SHP77 (cell line): ENCODE results near the gene PUS10.
"Not testable (repeated sequence)": the region's sequence is repeated elsewhere in the genome, so short reads cannot be mapped to it uniquely, and the experiment has no call there.

Source experiments
- DNase-seq, 2 experiments: peaks; one replicate each; lab custom pipeline; 2025; lab: John Stamatoyannopoulos, UW

The PUS10 gene

GRCh38 chr2:61011678-61012077 lies 6.4 kb downstream of the PUS10 start:
- DNase-seq: no peak

DNA sequence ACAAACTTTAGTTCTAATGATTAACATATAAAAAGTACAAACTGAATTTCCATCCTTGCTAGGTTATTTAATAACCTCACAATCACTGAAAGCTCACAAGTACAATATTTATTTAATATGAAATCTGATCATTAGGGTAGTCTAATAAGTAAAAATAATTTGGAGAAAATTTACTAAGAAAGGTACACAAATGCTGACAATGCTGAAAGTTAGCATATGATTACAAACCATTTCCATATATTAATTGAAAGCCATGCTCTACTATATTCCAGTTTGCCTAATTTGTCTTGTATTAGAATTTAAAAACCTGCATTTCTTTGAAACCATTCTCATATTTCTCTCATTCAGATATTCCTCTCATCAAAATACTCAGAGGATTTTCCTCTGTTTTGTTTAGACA lies 8.7 kb downstream of the PUS10 start:
- DNase-seq: no peak

DNA sequence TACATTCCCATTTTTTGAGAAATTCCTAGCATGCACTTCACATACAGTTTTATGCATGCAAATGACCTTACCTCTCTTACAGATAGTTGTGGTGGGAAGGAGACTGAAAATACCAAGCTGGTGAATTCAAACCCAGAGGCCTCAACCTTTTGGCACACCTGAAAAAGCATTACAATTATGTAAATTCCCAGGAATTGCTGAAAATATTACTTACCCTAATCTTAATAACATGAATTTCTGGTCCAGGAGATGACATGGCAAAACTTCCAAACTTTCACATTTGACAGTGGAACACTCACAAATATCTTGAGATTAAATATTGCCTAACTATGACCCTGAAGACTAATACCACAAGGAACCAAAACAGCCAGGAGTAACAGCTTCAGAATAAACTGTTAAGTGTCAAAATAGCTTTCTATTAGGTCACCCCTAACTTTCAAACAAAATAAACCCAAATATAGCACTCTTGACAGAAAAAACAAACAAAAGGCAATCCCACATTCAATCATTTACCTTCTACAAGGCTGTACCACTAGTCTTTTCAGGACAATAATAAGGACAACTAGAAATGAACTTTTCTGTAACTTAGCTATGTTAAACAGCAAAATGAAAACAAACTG lies 11.5 kb downstream of the PUS10 start:
- no peak for DNase-seq

DNA sequence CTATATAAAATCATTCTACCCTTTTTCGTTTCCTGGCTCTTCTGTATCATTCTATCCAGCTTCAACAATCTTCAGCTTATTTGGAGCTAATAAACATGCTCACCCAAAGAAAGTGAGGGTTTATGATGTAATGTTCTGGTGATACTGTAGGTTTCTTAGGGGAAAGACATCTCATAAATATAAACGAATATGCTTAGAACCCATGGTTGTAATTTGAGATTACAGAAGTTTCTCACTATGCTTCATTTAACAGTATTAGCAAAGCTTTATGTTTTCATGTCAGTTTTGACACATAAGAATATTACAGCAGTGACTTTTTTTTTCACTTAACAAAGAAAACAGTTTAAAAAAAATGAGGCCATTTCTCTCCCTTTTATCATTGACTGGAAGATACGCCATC lies 12.3 kb downstream of the PUS10 start:
- no peak for DNase-seq

DNA sequence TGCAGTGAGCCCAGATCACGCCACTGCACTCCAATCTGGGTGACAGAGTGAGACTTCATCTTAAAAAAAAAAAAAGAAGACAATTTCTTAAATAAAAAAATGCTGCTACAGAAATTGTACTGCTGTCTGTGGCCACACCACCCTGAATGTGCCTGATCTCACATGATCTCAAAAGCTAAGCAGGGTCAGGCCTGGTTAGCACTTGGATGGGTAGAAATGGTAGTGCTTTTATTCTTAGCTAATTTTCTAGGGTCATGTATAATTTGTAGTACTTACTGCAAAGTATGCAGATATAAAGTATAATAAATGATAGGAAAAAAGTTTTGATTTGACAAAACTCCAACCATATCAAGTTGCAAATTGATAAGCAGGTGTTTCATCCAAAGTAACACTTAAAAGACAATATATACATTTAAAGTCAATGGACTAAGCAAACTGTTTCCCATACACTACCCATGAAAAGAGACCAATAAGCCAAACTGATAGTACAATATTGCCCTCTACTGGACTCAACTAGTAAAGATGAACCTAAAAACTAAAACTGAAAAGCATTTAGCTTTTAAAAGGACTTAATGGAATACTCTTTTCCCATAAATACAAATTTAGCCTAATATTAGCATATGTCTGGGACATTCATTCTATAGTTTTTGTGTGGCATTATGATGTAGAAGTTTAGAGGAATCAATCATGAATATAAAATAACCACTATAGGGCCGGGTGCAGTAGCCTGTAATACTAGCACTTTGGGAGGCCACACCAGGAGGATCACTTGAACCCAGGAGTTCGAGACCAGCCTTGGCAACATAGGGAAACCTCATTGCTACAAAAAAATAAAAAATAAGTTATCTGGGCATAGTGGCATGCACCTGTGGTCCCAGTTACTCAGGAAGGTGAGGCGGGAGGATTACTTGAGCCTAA lies 19.2 kb downstream of the PUS10 start:
- peak; percentile 58 to 65 for DNase-seq

DNA sequence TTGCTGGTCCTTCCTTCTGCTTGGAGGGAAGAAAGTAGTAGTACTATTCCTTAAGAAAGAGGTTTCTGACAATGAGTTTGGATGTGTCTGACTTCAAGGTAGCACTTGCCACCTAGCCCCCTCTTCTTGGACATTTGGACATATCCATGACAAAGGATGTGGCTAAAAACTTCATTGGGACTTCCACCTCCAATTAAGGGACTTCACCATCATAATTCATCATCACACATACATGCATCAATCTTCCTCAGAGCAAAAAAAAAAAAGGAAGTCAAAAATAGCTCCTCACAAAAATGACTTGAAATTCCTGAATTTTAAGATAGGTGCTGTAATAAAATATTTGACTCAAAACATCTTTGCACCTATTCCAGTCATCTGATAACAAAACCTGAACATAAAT lies 23.9 kb downstream of the PUS10 start:
- no peak for DNase-seq

DNA sequence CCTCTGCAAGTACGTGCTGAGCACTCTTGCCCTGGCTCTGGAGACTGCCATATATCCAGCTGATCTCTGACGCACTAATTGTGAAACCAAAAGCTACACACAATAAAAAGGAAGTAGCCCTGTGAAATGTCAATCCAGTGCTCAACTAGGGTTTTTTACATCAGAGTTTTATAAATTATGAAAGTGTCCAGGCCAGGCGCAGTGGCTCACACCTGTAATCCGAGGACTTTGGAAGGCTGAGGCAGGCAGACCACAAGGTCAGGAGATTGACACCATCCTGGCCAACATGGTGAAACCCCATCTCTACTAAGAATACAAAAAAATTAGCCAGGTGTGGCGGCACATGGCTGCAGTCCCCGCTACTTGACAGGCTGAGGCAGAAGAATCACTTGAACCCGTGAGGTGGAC lies 25.1 kb downstream of the PUS10 start:
- no peak for DNase-seq

GRCh38 chr2:60991644-60992043 lies 26.4 kb downstream of the PUS10 start:
- DNase-seq: no peak

GRCh38 chr2:60989259-60989658 lies 28.8 kb downstream of the PUS10 start:
- no peak for DNase-seq

GRCh38 chr2:60987656-60988055 lies 30.4 kb downstream of the PUS10 start:
- DNase-seq: not testable (repeated sequence)

- DNase-seq: no peak
Measured at GRCh38 chr2:60987041-60987440, 31.0 kb downstream of the PUS10 start.

GRCh38 chr2:60984720-60985119 lies 33.3 kb downstream of the PUS10 start:
- DNase-seq: no peak

- not testable (repeated sequence) for DNase-seq
Measured at GRCh38 chr2:60982066-60982465, 36.0 kb downstream of the PUS10 start.

DNA sequence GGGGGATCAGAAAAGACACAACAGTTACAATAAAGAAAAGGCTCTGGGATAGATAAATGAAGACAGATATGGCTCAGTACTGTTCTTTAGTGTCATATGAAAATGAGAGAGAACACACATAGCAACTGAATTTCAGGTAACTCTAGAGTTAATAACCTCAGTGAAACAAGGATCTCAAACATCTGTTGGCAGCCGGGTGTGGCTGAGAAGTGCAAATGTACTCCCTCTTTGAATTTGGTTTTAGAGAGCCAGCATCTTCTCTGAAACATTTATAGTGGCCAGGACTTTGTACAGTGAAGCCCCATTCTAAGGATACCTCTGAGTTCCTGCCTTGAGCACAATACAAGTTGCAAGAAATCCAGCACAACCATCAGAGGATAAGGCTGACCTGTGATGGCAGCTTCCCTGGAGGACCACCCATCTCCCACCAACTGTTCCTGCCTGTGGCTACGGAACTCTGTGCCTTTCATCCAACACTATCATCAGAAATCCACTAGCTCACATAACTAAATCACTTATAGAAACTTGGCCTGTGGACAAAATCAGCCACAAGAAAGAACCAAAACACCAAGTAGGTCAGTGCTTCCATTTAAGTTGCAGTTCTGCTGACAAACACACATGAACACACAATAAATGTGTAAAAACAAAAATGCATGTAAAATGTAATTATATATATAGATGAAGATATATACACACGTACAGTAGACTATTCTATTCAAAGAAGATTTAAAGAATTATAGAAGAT lies 37.8 kb downstream of the PUS10 start:
- DNase-seq: no peak

GRCh38 chr2:60979231-60979630 lies 38.8 kb downstream of the PUS10 start:
- DNase-seq: no peak

GRCh38 chr2:60977562-60977895 lies 40.5 kb downstream of the PUS10 start:
- DNase-seq: no peak

DNA sequence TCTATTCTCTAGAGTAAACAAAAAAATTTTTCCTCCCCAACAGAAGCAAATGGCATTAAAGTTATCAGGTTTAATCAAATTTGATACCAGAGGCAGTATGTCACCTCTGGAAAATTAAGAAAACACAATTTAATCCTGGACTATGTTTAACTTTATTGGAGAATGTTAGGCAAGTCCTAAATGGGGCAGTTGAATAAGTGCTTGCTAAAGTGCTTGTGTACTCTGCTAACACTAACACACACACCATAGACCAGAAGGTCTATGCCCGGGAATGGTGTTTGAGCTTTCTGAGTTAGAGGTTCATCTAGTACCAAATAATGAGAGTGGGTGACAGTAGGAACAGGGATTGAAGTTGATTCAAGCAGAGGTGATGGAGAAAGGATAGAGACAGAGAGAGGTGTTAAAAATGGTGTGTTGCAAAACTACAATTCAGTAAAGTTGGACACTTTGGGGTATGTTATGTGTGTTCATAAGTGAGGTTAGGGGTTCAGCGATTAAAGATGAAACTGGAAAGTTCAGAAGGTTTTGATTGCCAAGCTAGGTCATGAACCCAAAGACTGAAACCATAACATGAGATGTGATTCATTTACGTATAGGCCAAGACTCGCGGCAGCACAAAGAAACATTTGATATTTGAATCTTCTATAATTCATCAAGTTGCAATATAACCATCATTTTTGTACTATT lies 41.0 kb downstream of the PUS10 start:
- DNase-seq: no peak

DNA sequence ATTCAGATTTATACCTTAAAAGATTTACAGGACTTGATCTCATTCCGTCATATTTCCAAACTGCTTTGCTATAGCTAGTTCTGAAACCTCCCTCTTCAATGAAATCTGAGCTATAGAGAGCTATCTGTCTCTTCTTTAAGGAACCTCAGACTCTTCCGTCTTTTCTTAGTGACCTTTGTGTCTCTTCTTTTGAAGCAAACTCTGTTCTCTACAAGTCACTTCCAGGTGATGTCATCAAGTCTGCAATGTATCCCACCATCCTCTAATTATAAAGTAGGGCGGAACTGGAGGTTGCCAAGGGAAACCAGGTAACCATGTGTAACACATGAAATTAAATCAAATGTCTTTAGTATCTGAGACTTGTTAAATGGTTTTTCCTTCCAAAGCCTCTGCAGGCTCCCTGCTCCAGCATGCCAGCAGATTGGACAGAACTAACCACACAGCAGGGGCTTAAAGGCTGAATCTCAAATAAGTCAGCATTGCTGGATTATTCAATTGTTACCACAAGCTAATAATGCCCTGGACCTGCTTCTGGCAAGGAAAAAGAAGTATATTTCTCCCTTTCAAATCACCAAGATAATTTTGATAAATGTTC lies 41.7 kb downstream of the PUS10 start:
- DNase-seq: no peak

DNA sequence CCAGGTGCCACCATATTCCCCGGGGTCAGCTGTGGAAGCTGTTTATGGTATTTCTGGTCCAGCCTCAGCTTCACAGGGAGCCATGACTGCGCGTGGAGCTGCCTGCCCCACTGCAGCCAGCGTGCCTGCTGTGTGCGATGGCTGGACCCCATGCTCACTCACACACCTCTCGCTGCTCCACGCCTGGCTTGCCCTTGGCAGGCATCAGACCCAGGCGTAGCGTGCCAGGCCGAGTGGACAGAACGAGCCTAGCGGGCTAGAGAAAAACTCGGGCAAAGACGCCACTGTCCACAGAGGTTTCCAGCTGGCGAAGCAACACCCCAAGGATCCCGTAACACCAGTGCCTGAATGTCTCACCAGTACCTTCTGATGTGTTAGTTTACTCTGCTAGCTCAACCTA lies 43.4 kb downstream of the PUS10 start:
- no peak for DNase-seq

- DNase-seq: no peak
Measured at GRCh38 chr2:60973705-60974104, 44.4 kb downstream of the PUS10 start.

- no peak for DNase-seq
Measured at GRCh38 chr2:60972889-60973656, 45.0 kb downstream of the PUS10 start.
